Neural cell (in vitro differentiated cells): ENCODE data around the gene S100A5. TPM values are rescaled to one million over a fixed set of nuclear protein-coding genes. Genes with fewer than 3 reads are reported as not detected.

ENCODE experiments used
- H2AFZ ChIP-seq: fragments of 200-600, 300-800 bp; sonication (generic), shearing (Covaris generic); 2 replicates; pipeline ENCODE4 v1.6.0; 2014; ENCODE audit warnings: low read depth, mild to moderate bottlenecking, antibody characterized with exemption, low read length, moderate library complexity
- H3F3A ChIP-seq: fragments of 200-600 bp; shearing (Covaris generic); 2 replicates; pipeline ENCODE4 v1.6.1; 2016; ENCODE audit warnings: mild to moderate bottlenecking, moderate library complexity, mixed read lengths, antibody characterized with exemption, low read length; ENCODE audit not compliant: insufficient read depth, poor library complexity, severe bottlenecking
- H3K27ac ChIP-seq: fragments of 200-600, 300-800 bp; sonication (generic), shearing (Covaris generic); 2 replicates; pipeline ENCODE4 v1.5.1; 2014; ENCODE audit warnings: mild to moderate bottlenecking, low read length, moderate library complexity
- H3K27me3 ChIP-seq: fragments of 300-800, 200-600 bp; sonication (generic), shearing (Covaris generic); 2 replicates; pipeline ENCODE4 v1.6.0; 2014; ENCODE audit warnings: mild to moderate bottlenecking, low read depth, low read length, moderate library complexity; ENCODE audit not compliant: insufficient read depth
- H3K36me3 ChIP-seq: fragments of 300-800, 200-600 bp; sonication (generic), shearing (Covaris generic); 2 replicates; pipeline ENCODE4 v1.5.1; 2014; ENCODE audit warnings: mild to moderate bottlenecking, antibody characterized with exemption, low read length, moderate library complexity; ENCODE audit not compliant: insufficient read depth
- H3K4me2 ChIP-seq: fragments of 300-800, 200-600 bp; sonication (generic), shearing (Covaris generic); 2 replicates; pipeline ENCODE4 v1.6.0; 2014; ENCODE audit warnings: mild to moderate bottlenecking, low read length
- H3K4me3 ChIP-seq: fragments of 300-800, 200-600 bp; sonication (generic), shearing (Covaris generic); 2 replicates; pipeline ENCODE4 v1.5.1; 2014; ENCODE audit warnings: mild to moderate bottlenecking, low read length, moderate library complexity
- H3K79me2 ChIP-seq: fragments of 200-600 bp; shearing (Covaris generic); replicated peaks from 2 replicates; pipeline ENCODE4 v1.6.0; 2014; ENCODE audit warnings: mild to moderate bottlenecking, low read length, moderate library complexity; ENCODE audit not compliant: insufficient read depth
- H3K9ac ChIP-seq: fragments of 300-800, 200-600 bp; sonication (generic), shearing (Covaris generic); 2 replicates; pipeline ENCODE4 v1.6.1; 2016; ENCODE audit warnings: mild to moderate bottlenecking, low read length, mixed read lengths
- H3K9me2 ChIP-seq: fragments of 200-600 bp; shearing (Covaris generic); 2 replicates; pipeline ENCODE4 v1.6.1; 2016; ENCODE audit warnings: mild to moderate bottlenecking, low read length, mixed read lengths; ENCODE audit not compliant: insufficient read depth
- H3K9me3 ChIP-seq: fragments of 200-600, 300-800 bp; sonication (generic), shearing (Covaris generic); 2 replicates; pipeline ENCODE4 v1.6.1; 2016; ENCODE audit warnings: mild to moderate bottlenecking, mixed run types, low read length, moderate library complexity, mixed read lengths
- H4K20me1 ChIP-seq: fragments of 200-600 bp; shearing (Covaris generic); 2 replicates; pipeline ENCODE4 v1.6.1; 2016; ENCODE audit warnings: mild to moderate bottlenecking, mixed run types; ENCODE audit not compliant: insufficient read depth
- CTCF ChIP-seq: fragments of 450-650 bp; IDR thresholded peaks from 2 replicates; pipeline ENCODE4 v1.5.1; 2014; ENCODE audit warnings: antibody characterized with exemption, mild to moderate bottlenecking, moderate library complexity; ENCODE audit not compliant: poor library complexity, severe bottlenecking
- EP300 ChIP-seq: fragments of 450-650 bp; conservative IDR thresholded peaks from 2 replicates; pipeline ENCODE4 v1.6.1; 2014; ENCODE audit warnings: antibody characterized with exemption, mild to moderate bottlenecking, moderate library complexity; ENCODE audit not compliant: poor library complexity, severe bottlenecking
- EZH2 ChIP-seq: fragments of 200-600, 300-800 bp; shearing (Covaris generic), sonication (generic); IDR thresholded peaks from 2 replicates; pipeline ENCODE4 v1.6.1; 2014; ENCODE audit warnings: antibody characterized with exemption, low read length, borderline replicate concordance, mild to moderate bottlenecking; ENCODE audit not compliant: insufficient read depth, poor library complexity, severe bottlenecking
- MXI1 ChIP-seq: fragments of 450-650 bp; conservative IDR thresholded peaks from 2 replicates; pipeline ENCODE4 v1.6.1; 2014; ENCODE audit warnings: antibody characterized with exemption, mild to moderate bottlenecking; ENCODE audit not compliant: poor library complexity, severe bottlenecking
- POLR2AphosphoS5 ChIP-seq: IDR thresholded peaks from 2 replicates; pipeline ENCODE4 v1.6.1; 2012
- RAD21 ChIP-seq: fragments of 450-650 bp; conservative IDR thresholded peaks from 2 replicates; pipeline ENCODE4 v1.6.1; 2014; ENCODE audit warnings: antibody characterized with exemption, mild to moderate bottlenecking, moderate library complexity
- REST ChIP-seq: IDR thresholded peaks from 2 replicates; pipeline ENCODE4 v1.6.1; 2012; ENCODE audit warnings: borderline replicate concordance
- SMC3 ChIP-seq: fragments of 450-650 bp; conservative IDR thresholded peaks from 2 replicates; pipeline ENCODE4 v1.6.1; 2014; ENCODE audit warnings: antibody characterized with exemption, mild to moderate bottlenecking, moderate library complexity; ENCODE audit not compliant: poor library complexity
- TAF1 ChIP-seq: IDR thresholded peaks from 2 replicates; pipeline ENCODE4 v1.6.1; 2012; ENCODE audit warnings: low read depth
- polyA plus RNA-seq: library from polyadenylated mRNA; depleted of rRNA; stranded (reverse); fragments of >200 nt; gene quantifications from 2 replicates; pipeline ENCODE4 v1.2.3, GENCODE V29; 2014

S100A5 gene
- polyA plus RNA-seq, 1 donor from 2014 or later, result not detected

- Histone ChIP-seq H3K27me3 (no peaks in the 10 kb centered on the region), H3K9ac (no peak overlapping the region), H4K20me1 (no peaks in the 10 kb centered on the region), H3F3A (no peaks in the 10 kb centered on the region), H3K9me2 (no peaks in the 10 kb centered on the region), H3K79me2 (no peaks in the 10 kb centered on the region), H3K27ac (no peak overlapping the region), H3K9me3 (no peaks in the 10 kb centered on the region), H3K4me3 (no peak overlapping the region), H3K4me2 (no peak overlapping the region), H3K36me3 (no peaks in the 10 kb centered on the region), H2AFZ (no peak overlapping the region)
- TF ChIP-seq CTCF, result no peak
- no peak for TF ChIP-seq MXI1
- TF ChIP-seq EP300, result no peak
- TF ChIP-seq SMC3, result no peak
- no peak for TF ChIP-seq RAD21
- no peak for TF ChIP-seq REST
- no peak for TF ChIP-seq TAF1
- no peak for TF ChIP-seq EZH2
- TF ChIP-seq POLR2AphosphoS5, result no peak
Observed at GRCh38 chr1:153515504-153516394, 25.0 kb downstream of the S100A5 start.

GRCh38 chr1:153513666-153514065, 27.1 kb downstream of the S100A5 start:
- H3K27ac ChIP-seq, result no peak overlapping the region
- H2AFZ ChIP-seq, result no peak overlapping the region
- H3K79me2 ChIP-seq, result no peaks in the 10 kb centered on the region
- no peaks in the 10 kb centered on the region for H3K36me3 ChIP-seq
- TF ChIP-seq MXI1 (no peak), CTCF (no peak), EP300 (no peak)
- no peaks in the 10 kb centered on the region for H3K9me2 ChIP-seq
- no peaks in the 10 kb centered on the region for H3K9me3 ChIP-seq
- H3F3A ChIP-seq, result no peaks in the 10 kb centered on the region
- no peak overlapping the region for H3K4me2 ChIP-seq
- no peak overlapping the region for H3K4me3 ChIP-seq
- H4K20me1 ChIP-seq, result no peaks in the 10 kb centered on the region
- H3K9ac ChIP-seq, result no peak overlapping the region
- no peaks in the 10 kb centered on the region for H3K27me3 ChIP-seq
